A204.1 (cell line): ENCODE results near the gene FBXW8.

Source experiments
- FAIRE-seq: peaks from 2 replicates; lab custom pipeline; 2012; peaks lifted over from hg19 to GRCh38; lab: Jason Lieb, UNC

Gene FBXW8

GRCh38 chr12:116910645-116911451 lies at the start of gene FBXW8:
Gene FBXW8, plus strand, starts transcription at chr12:116910950. Its CDS starts 88 bp downstream, at chr12:116911038.
- no peak for FAIRE-seq

GRCh38 chr12:116861320-116861719 lies 49.4 kb upstream of the FBXW8 start:
- FAIRE-seq = no peak

- FAIRE-seq = no peak
Observed at GRCh38 chr12:116862167-116862566, 48.6 kb upstream of the FBXW8 start.

GRCh38 chr12:116863275-116863767 lies 47.4 kb upstream of the FBXW8 start:
- no peak for FAIRE-seq

- FAIRE-seq = no peak
Observed at GRCh38 chr12:116864371-116865160, 46.2 kb upstream of the FBXW8 start.

- FAIRE-seq = no peak
Observed at GRCh38 chr12:116867523-116867922, 43.2 kb upstream of the FBXW8 start.

GRCh38 chr12:116870306-116870705 lies 40.4 kb upstream of the FBXW8 start:
- FAIRE-seq = no peak

- FAIRE-seq = no peak
Observed at GRCh38 chr12:116874324-116874995, 36.3 kb upstream of the FBXW8 start.

GRCh38 chr12:116876151-116876869 lies 34.4 kb upstream of the FBXW8 start:
- FAIRE-seq = no peak

GRCh38 chr12:116878567-116879508 lies 31.9 kb upstream of the FBXW8 start:
- no peak for FAIRE-seq

- no peak for FAIRE-seq
Observed at GRCh38 chr12:116879509-116880212, 31.1 kb upstream of the FBXW8 start.

GRCh38 chr12:116880213-116880816 lies 30.4 kb upstream of the FBXW8 start:
- no peak for FAIRE-seq

- no peak for FAIRE-seq
Observed at GRCh38 chr12:116880817-116881324, 29.9 kb upstream of the FBXW8 start.

GRCh38 chr12:116881325-116881876 lies 29.3 kb upstream of the FBXW8 start, which contains the start of gene HRK:
Gene HRK, minus strand, starts transcription at chr12:116881441. Its CDS starts 134 bp downstream, at chr12:116881307.
- no peak for FAIRE-seq

GRCh38 chr12:116881877-116882507 lies 28.8 kb upstream of the FBXW8 start:
- FAIRE-seq = no peak

GRCh38 chr12:116882742-116883141 lies 28.0 kb upstream of the FBXW8 start:
- no peak for FAIRE-seq

GRCh38 chr12:116884871-116885270 lies 25.9 kb upstream of the FBXW8 start:
- no peak for FAIRE-seq

GRCh38 chr12:116885491-116885890 lies 25.3 kb upstream of the FBXW8 start:
- FAIRE-seq = no peak

GRCh38 chr12:116887244-116887643 lies 23.5 kb upstream of the FBXW8 start:
- no peak for FAIRE-seq
